ENCODE data around the gene CNNM1. TPM values are rescaled to one million over a fixed set of nuclear protein-coding genes. Genes with fewer than 3 reads are reported as not detected.

CNNM1 gene
- total RNA-seq, 1 donor: 0.09 TPM

GRCh38 chr10:99442394-99442793 is 113.2 kb downstream of the CNNM1 start:
- DNase-seq (ENCODE audit: low read depth): no peak
- H3K4me3 ChIP-seq (ENCODE audit: low read depth, low read length): no peak overlapping the region
- TF ChIP-seq CTCF (IDR thresholded peaks at IDR 0.05; ENCODE audit: insufficient read depth, low read length): no peak

DNA sequence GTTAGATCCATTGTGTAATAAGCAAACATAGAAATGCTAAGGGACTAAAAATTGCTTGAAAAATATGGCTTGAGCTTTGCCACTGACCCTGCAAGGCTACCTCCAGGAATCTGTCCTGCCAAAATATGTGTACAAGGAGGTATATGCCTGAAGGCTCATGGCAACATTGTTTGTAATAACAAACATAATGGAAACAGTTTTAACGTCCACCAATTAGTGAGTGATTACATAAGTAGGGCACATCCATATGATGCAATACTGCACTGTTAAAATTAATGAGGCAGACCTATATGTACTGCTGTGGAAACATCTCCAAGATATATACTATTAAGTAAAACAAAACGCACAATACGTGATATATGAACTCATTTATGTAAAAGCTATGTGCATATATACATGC is 114.3 kb downstream of the CNNM1 start:
- H3K4me3 ChIP-seq (ENCODE audit: low read depth, low read length): no peak overlapping the region
- no peak for DNase-seq (ENCODE audit: low read depth)
- TF ChIP-seq CTCF (IDR thresholded peaks at IDR 0.05; ENCODE audit: insufficient read depth, low read length): no peak

Other genes with a start within 250 kb of the CNNM1 start
- not detected in 2 replicates for gene HPSE2, start 93.5 kb upstream of the CNNM1 start, total RNA-seq (ENCODE audit: low replicate concordance)
- gene GOT1, start 101.3 kb downstream of the CNNM1 start, total RNA-seq (ENCODE audit: low replicate concordance): 14.7 and 33.7 TPM in 2 replicates
- not detected in 2 replicates for gene NKX2-3, start 203.6 kb downstream of the CNNM1 start, total RNA-seq (ENCODE audit: low replicate concordance)

All from fibroblast of the aortic adventitia (primary cell).